Gastrocnemius medialis (tissue), 4 donors: ENCODE measurements around the gene IER5. TPM values are rescaled to one million over a fixed set of nuclear protein-coding genes. Genes with fewer than 3 reads are reported as not detected.
"Not testable (repeated sequence)": the region's sequence is repeated elsewhere in the genome, so short reads cannot be mapped to it uniquely, and the experiment has no call there.

Experiments
- ATAC-seq, 2 donors: fragments of 150-250 bp; one replicate each; pipeline ENCODE4 v1.9.1; 2016
- DNase-seq, 2 donors: peaks; one replicate each; pipeline ENCODE4 v3.0.0-alpha.2; 2019
- H3K27ac ChIP-seq, 4 donors: fragments of 200-600 bp; sonication (generic); 1 replicate in 1 of 4; 2 replicates in 3 of 4; pipeline ENCODE4 v1.5.1; 2016 to 2018; ENCODE audit warnings: mild to moderate bottlenecking in 2 of 4, moderate library complexity in 1 of 4
- H3K27me3 ChIP-seq, 3 donors: fragments of 200-600 bp; sonication (generic) in 2 of 3; 1 replicate in 1 of 3; 2 replicates in 2 of 3; pipeline versions ENCODE4 v1.5.1 to v1.6.0; 2016 to 2019; ENCODE audit warnings: mild to moderate bottlenecking in 1 of 3, moderate library complexity in 1 of 3
- H3K36me3 ChIP-seq, 2 donors: fragments of 200-600 bp; sonication (generic) in 1 of 2; one replicate each; pipeline ENCODE4 v1.5.1; 2017 to 2018
- H3K4me1 ChIP-seq, 2 donors: fragments of 200-600 bp; sonication (generic) in 1 of 2; one replicate each; pipeline ENCODE4 v1.5.1; 2016 to 2017; ENCODE audit warnings: mild to moderate bottlenecking in 2 of 2
- H3K4me3 ChIP-seq, 4 donors: fragments of 200-600 bp; sonication (generic) in 3 of 4; 1 replicate in 1 of 4; 2 replicates in 3 of 4; pipeline ENCODE4 v1.5.1; 2016 to 2019; ENCODE audit warnings: mild to moderate bottlenecking in 2 of 4
- H3K9me3 ChIP-seq, 3 donors: fragments of 200-600 bp; sonication (generic) in 2 of 3; 1 replicate in 1 of 3; 2 replicates in 2 of 3; pipeline ENCODE4 v1.5.1; 2016 to 2019
- POLR2A ChIP-seq, 2 donors: fragments of 450-650 bp; IDR thresholded peaks; one replicate each; pipeline ENCODE4 v1.6.1; 2017; ENCODE audit warnings: antibody characterized with exemption in 2 of 2, mild to moderate bottlenecking in 2 of 2, moderate library complexity in 2 of 2
- in situ Hi-C, 4 donors: fragments of 200-750 bp; cut with MboI; loops; one replicate each; pipeline versions ENCODE4 v1.15.0 to v1.8.0; 2017; ENCODE audit warnings: low sequenced_read_pairs in 4 of 4
- intact Hi-C: fragments of 100-400 bp; cut with DNase I; formaldehyde crosslinking; loops from one replicate; pipeline ENCODE4 v1.15.1; 2023; ENCODE audit warnings: low total_unique reads
- total RNA-seq, 4 donors: library from RNA; depleted of rRNA; stranded (reverse); fragments of >200 nt; gene quantifications; one replicate each; pipeline versions ENCODE4 v1.1.0 to v1.2.3, GENCODE V29; 2016
- TF ChIP-seq, protein P1 (sequence below), 5 experiments: fragments of 450-650 bp in 3 of 5; fragments of 200-600 bp in 2 of 5; sonication (generic) in 2 of 5; IDR thresholded peaks in 4 of 5; conservative IDR thresholded peaks in 1 of 5; 1 replicate in 4 of 5; 2 replicates in 1 of 5; pipeline ENCODE4 v1.5.1; 2016 to 2019; ENCODE audit warnings: antibody characterized with exemption in 5 of 5, mild to moderate bottlenecking in 3 of 5, moderate library complexity in 3 of 5

The IER5 gene
- total RNA-seq, 4 donors from 2014 or later, result 18.7 to 39.8 (median 26.1) TPM

DNA sequence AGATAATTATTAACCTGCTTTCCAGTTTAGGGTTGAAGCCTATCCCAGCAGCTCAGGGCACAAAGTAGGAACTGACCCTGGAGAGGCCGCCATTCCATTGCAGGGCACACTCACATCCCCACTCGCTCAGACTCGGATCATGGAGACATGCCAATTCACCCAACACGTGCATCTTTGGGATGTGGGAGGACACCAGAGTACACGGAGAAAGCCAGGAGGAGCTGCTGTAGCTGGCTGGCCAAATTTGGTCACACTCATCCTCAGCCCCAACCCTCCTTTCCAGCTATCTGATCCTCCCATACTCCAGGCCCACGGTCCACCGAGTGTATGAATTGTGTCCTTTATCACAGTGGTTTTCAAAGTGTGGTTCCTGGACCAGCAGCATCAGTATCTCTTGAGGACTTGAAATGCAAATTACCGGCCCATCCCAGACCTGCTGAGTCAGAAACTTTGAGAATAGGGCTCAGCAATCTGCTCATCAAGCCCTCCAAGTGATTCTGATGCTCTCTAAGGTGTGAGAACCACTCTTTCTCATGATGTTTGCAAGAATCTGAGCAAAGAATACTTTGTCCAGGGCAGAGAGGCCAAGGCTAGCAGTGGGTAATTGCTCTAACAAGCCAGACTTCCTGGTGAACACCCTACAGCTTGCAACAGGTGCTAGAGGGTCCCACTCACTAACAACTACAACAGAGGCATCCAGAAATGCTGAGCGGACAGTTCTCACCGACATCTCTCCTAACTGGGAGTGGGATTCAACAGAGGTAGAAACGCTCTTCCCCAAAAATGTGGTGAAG is 26.3 kb downstream of the IER5 start:
- Histone ChIP-seq H3K9me3 (no peaks in the 10 kb centered on the region), H3K4me3 (no peak overlapping the region), H3K27ac (no peak overlapping the region), H3K36me3 (no peaks in the 10 kb centered on the region), H3K27me3 (no peaks in the 10 kb centered on the region), H3K4me1 (peaks cover 28 to 32% of the 10 kb centered on the region in 2 donors)
- intact Hi-C loops, result loop anchor here (2.0 kb wide), 1 partner anchor 28 kb away; no protein-coding TSS in a partner anchor
- no peak for ATAC-seq
- TF ChIP-seq, protein P1, sequence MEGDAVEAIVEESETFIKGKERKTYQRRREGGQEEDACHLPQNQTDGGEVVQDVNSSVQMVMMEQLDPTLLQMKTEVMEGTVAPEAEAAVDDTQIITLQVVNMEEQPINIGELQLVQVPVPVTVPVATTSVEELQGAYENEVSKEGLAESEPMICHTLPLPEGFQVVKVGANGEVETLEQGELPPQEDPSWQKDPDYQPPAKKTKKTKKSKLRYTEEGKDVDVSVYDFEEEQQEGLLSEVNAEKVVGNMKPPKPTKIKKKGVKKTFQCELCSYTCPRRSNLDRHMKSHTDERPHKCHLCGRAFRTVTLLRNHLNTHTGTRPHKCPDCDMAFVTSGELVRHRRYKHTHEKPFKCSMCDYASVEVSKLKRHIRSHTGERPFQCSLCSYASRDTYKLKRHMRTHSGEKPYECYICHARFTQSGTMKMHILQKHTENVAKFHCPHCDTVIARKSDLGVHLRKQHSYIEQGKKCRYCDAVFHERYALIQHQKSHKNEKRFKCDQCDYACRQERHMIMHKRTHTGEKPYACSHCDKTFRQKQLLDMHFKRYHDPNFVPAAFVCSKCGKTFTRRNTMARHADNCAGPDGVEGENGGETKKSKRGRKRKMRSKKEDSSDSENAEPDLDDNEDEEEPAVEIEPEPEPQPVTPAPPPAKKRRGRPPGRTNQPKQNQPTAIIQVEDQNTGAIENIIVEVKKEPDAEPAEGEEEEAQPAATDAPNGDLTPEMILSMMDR (IDR thresholded peaks at IDR 0.05 in 4 of 5, conservative IDR thresholded peaks at IDR 0.05 in 1 of 5), result no peak
- TF ChIP-seq POLR2A (IDR thresholded peaks at IDR 0.05), result no peak
- in situ Hi-C loops, result no loop called here
- DNase-seq, result peak in 1 of 2 donors; percentile 21

DNA sequence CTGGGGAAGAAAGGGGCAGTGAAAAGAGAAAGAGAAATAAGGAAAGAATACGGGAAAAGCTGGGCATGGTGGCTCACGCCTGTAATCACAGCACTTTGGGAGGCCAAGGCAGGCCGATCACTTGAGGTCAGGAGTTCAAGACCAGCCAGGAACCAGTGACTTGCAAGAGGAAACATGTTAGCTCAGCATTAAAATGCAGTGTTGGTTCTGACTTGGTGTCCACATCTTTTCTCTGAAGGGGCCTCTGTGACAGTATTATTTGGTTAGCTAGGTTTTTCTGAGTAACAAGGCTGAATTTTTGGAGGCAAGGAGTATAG is 26.8 kb downstream of the IER5 start:
- no peak overlapping the region for H3K27ac ChIP-seq
- H3K27me3 ChIP-seq, result no peaks in the 10 kb centered on the region
- no peaks in the 10 kb centered on the region for H3K36me3 ChIP-seq
- H3K4me3 ChIP-seq, result no peak overlapping the region
- ATAC-seq (no peak), DNase-seq (no peak)
- in situ Hi-C loops (no loop called here), intact Hi-C loops (loop anchor here (2.0 kb wide), 1 partner anchor 27 kb away; no protein-coding TSS in a partner anchor)
- no peak for TF ChIP-seq POLR2A (IDR thresholded peaks at IDR 0.05)
- TF ChIP-seq, protein P1 (IDR thresholded peaks at IDR 0.05 in 4 of 5, conservative IDR thresholded peaks at IDR 0.05 in 1 of 5), result no peak
- H3K9me3 ChIP-seq, result no peaks in the 10 kb centered on the region
- peaks cover 28 to 32% of the 10 kb centered on the region in 2 donors for H3K4me1 ChIP-seq

DNA sequence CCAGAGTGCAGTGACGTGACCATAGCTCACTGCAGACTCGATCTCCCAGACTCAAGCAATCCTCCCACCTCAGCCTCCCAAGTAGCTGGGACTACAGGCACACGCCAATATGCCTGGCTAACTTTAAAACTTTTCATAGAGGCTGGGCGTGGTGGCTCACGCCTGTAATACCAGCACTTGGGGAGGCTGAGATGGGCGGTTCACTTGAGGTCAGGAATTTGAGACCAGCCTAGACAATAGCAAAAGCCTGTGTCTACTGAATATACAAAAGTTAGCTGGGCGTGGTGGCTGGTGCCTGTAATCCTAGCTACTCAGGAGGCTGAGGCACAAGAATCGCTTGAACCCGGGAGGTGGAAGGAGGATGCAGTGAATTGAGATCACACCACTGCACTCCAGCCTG is 27.5 kb downstream of the IER5 start:
- DNase-seq, H3K9me3 ChIP-seq, H3K36me3 ChIP-seq, in situ Hi-C loops, H3K4me3 ChIP-seq, H3K27ac ChIP-seq, ATAC-seq, H3K27me3 ChIP-seq: not testable (repeated sequence)
- H3K4me1 ChIP-seq, result peaks cover 26 to 28% of the 10 kb centered on the region in 2 donors
- intact Hi-C loops, result loop anchor here (2.0 kb wide), 1 partner anchor 27 kb away; no protein-coding TSS in a partner anchor

- H3K27me3 ChIP-seq, result no peaks in the 10 kb centered on the region
- TF ChIP-seq POLR2A (IDR thresholded peaks at IDR 0.05), result no peak
- TF ChIP-seq, protein P1 (IDR thresholded peaks at IDR 0.05 in 4 of 5, conservative IDR thresholded peaks at IDR 0.05 in 1 of 5), result no peak
- DNase-seq (no peak), ATAC-seq (no peak)
- intact Hi-C loops, result no loop called here
- no peak overlapping the region for H3K27ac ChIP-seq
- no peaks in the 10 kb centered on the region for H3K9me3 ChIP-seq
- in situ Hi-C loops, result no loop called here
- no peak overlapping the region for H3K4me3 ChIP-seq
- peaks cover 17 to 19% of the 10 kb centered on the region in 2 donors for H3K4me1 ChIP-seq
- H3K36me3 ChIP-seq, result no peaks in the 10 kb centered on the region
Observed at GRCh38 chr1:181116819-181117390, 28.4 kb downstream of the IER5 start.

DNA sequence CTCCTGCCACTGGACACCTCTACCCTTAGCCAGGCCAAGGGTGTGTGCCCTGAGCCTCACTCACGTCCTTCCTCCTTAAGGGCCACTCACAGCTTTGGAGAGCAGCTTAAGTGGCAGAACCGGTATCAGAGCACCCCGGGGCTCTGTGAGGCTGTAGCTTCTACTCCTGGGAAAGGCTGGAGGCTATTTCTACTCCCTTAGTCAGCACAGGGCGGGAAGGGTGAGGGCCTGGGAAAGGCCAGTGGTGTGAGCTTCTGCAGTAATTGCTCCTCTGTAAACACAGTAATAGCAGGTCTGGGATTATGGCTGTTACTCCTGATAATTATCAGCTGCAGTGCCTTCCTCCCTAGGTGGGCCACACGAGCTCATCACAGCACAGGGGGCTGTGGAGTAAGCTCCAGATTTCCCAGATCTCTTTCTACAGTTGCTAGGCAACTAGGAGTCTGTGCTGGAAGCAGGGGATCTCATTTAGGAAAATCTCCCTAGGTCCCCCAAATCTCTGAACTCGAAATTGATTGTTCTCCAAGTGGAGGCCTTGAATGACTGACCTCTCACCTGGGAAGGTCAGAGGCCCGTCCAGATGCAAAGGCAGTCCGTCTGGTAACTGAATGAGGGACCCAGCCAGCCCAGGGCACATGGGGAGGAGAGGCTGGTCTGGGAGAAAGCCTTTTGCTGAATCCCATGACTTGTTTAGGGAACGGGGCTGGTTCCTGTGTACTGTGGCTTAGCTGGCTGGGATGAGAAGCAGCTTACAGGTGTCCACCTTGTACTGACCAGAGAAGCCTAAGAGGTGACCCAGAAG is 29.3 kb downstream of the IER5 start:
- H3K4me1 ChIP-seq, result peaks cover 9 to 12% of the 10 kb centered on the region in 2 donors
- TF ChIP-seq, protein P1 (IDR thresholded peaks at IDR 0.05 in 4 of 5, conservative IDR thresholded peaks at IDR 0.05 in 1 of 5), result no peak
- no peak for TF ChIP-seq POLR2A (IDR thresholded peaks at IDR 0.05)
- in situ Hi-C loops (no loop called here), intact Hi-C loops (no loop called here)
- H3K9me3 ChIP-seq, result no peaks in the 10 kb centered on the region
- H3K36me3 ChIP-seq, result no peaks in the 10 kb centered on the region
- no peak for DNase-seq
- H3K4me3 ChIP-seq, result no peak overlapping the region
- no peaks in the 10 kb centered on the region for H3K27me3 ChIP-seq
- no peak for ATAC-seq
- no peak overlapping the region for H3K27ac ChIP-seq
